Measurements from ENCODE around the gene SSRP1. TPM values are rescaled to one million over a fixed set of nuclear protein-coding genes. Genes with fewer than 3 reads are reported as not detected.

The SSRP1 gene
- total and polyA plus RNA-seq, 9 of the 15 experiments (the other 6 are each of a cell fraction or from before 2014, with no cell fraction given) = 91.1 to 416 (median 245) TPM

GRCh38 chr11:57335343-57336110 is at the start of gene SSRP1 (continued):
- TF ChIP-seq ZHX1 (conservative IDR thresholded peaks at IDR 0.05; ENCODE audit: low read length) = no peak
- TF ChIP-seq CBX1 (IDR thresholded peaks at IDR 0.05; ENCODE audit: low read depth) = 0 out of 2 replicates have a peak, but pooled peaks have one; percentile 48
- TF ChIP-seq TFE3 (CRISPR knock-in tag; IDR thresholded peaks at IDR 0.05) = no peak
- TF ChIP-seq U2AF1 (optimal IDR thresholded peaks at IDR 0.05; ENCODE audit: low read depth, low read length) = no peak
- no peak for TF ChIP-seq ZNF184 (CRISPR knock-in tag; IDR thresholded peaks at IDR 0.05)
- TF ChIP-seq CEBPZ (IDR thresholded peaks at IDR 0.05; ENCODE audit: borderline replicate concordance, low read depth, low read length) = no peak
- TF ChIP-seq ZBTB1 (CRISPR knock-in tag; IDR thresholded peaks at IDR 0.05; ENCODE audit: borderline replicate concordance, low read depth) = no peak
- no peak for TF ChIP-seq MITF (IDR thresholded peaks at IDR 0.05)
- TF ChIP-seq ZBTB8A (IDR thresholded peaks at IDR 0.05; ENCODE audit: partially characterized antibody) = no peak
- TF ChIP-seq ZNF217 (CRISPR knock-in tag; IDR thresholded peaks at IDR 0.05) = no peak
- no peak for TF ChIP-seq U2AF2 (optimal IDR thresholded peaks at IDR 0.05; ENCODE audit: low read depth, low read length)
- TF ChIP-seq MCM3 (IDR thresholded peaks at IDR 0.05) = no peak
- TF ChIP-seq BACH1 (tag; IDR thresholded peaks at IDR 0.05) = no peak
- no peak for TF ChIP-seq FOXA1 (IDR thresholded peaks at IDR 0.05; ENCODE audit: borderline replicate concordance)
- TF ChIP-seq ZNF146 (CRISPR knock-in tag; IDR thresholded peaks at IDR 0.05; ENCODE audit: unreplicated experiment) = peak; percentile 20
- TF ChIP-seq CREB1 (IDR thresholded peaks at IDR 0.05) = no peak
- peak; percentile 63 for TF ChIP-seq CREB1 (CRISPR knock-in tag; IDR thresholded peaks at IDR 0.05)
- no peak for TF ChIP-seq CBX5 (IDR thresholded peaks at IDR 0.05; ENCODE audit: borderline replicate concordance, low read depth)
- TF ChIP-seq ZNF354B (CRISPR knock-in tag; IDR thresholded peaks at IDR 0.05) = no peak

All from K562 (cell line).